GM10248 (cell line): ENCODE data around the gene MXRA5.

Source experiments
- CTCF ChIA-PET: fragments of 300-600 bp; sonication (Branson Sonifier 250); formaldehyde crosslinking; extraction: SDS; loops from one replicate; lab custom pipeline; 2021; ENCODE audit warnings: antibody characterized with exemption; lab: Yijun Ruan, JAX
- POLR2A ChIA-PET: fragments of 350-650 bp; sonication (Branson Sonifier 250); formaldehyde crosslinking; extraction: SDS; loops from one replicate; lab custom pipeline; 2020; ENCODE audit warnings: antibody characterized with exemption; lab: Yijun Ruan, JAX
- DNase-seq: peaks from one replicate; pipeline ENCODE4 v3.0.0; 2012; ENCODE audit errors: extremely low spot score
- TF ChIP-seq, protein P1 (sequence below): IDR thresholded peaks from 2 replicates; pipeline ENCODE4 v1.5.1; 2012; ENCODE audit warnings: mild to moderate bottlenecking, low read depth; ENCODE audit errors: extremely low read depth, missing control alignments, control extremely low read depth

The MXRA5 gene

DNA sequence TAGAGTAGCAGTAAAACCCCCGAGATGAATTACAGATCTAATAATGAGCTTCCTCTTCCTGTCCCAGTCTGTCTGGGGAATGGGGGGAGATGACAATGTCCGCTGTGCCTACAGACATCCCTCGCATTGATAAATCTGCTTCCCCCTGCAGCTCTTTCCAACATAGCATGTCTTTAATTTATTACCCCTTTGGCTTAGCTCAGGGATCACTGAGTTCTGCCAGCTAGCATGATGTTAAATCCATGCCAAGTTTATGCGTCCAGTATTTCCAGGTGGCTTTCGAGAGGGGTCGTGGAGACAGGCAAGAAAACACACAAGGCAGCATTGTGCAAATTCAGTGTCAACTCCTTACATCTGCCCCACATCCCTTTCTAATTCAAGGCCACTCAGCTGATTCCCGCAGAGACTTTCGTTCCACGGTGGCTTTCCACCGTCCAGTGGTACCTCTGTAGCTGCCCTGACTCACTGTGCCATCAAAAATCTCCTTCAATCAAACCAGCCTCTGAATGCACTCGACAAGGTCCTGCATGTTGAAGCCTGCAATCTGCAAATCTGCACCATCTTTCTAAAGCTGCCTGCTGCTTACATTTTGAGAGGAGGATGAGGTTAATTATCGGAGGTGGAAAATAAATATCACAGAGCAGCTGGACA lies 75.1 kb downstream of the MXRA5 start:
- TF ChIP-seq, protein P1, sequence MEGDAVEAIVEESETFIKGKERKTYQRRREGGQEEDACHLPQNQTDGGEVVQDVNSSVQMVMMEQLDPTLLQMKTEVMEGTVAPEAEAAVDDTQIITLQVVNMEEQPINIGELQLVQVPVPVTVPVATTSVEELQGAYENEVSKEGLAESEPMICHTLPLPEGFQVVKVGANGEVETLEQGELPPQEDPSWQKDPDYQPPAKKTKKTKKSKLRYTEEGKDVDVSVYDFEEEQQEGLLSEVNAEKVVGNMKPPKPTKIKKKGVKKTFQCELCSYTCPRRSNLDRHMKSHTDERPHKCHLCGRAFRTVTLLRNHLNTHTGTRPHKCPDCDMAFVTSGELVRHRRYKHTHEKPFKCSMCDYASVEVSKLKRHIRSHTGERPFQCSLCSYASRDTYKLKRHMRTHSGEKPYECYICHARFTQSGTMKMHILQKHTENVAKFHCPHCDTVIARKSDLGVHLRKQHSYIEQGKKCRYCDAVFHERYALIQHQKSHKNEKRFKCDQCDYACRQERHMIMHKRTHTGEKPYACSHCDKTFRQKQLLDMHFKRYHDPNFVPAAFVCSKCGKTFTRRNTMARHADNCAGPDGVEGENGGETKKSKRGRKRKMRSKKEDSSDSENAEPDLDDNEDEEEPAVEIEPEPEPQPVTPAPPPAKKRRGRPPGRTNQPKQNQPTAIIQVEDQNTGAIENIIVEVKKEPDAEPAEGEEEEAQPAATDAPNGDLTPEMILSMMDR: no peak
- POLR2A ChIA-PET: no interaction called here
- no peak for DNase-seq
- CTCF ChIA-PET: no interaction called here

DNA sequence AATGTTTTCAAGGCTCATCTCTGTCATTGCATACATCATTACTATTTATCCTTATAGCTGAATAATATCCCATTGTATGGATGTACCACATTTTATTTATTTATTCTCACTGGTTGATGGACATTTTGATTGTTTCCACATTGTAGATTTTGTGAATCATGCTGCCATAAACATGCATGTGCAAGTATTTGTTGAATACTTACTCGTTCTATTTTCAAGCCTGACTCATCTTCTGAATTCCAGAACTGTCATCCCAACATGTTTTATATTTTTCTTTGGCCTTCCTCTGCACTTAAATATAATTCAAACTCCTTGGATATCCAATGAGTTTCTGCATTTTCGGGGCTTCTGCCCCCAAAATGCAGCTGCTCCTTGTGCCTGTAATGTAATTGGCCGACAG lies 77.6 kb downstream of the MXRA5 start:
- TF ChIP-seq, protein P1: no peak

DNA sequence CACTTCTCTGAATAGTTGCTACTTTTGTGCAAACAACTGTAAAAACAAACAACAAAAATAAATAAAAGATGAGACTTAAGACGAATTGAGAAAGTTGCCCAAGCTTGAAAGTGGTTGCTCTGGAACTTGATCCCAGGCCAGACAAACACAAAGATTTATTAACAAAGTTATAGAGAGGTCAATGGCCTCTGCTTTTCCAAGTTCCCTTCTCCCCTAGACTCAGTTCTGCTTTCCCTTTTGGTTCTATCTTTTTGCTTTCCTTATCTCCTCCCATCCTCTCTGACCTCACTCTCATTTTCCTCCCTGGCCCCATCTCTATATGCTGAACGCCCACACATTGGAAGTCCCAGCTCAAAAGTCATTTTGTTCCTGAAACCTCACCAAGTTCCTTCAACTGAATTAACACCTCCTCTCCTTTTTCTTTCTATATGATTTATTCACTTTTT lies 82.7 kb downstream of the MXRA5 start:
- TF ChIP-seq, protein P1: no peak
- ChIA-PET POLR2A (no interaction called here), CTCF (no interaction called here)
- no peak for DNase-seq

More for the DNA sequence above, 77.6 kb downstream of the MXRA5 start:
- POLR2A ChIA-PET: no interaction called here
- CTCF ChIA-PET: no interaction called here
- no peak for DNase-seq

DNA sequence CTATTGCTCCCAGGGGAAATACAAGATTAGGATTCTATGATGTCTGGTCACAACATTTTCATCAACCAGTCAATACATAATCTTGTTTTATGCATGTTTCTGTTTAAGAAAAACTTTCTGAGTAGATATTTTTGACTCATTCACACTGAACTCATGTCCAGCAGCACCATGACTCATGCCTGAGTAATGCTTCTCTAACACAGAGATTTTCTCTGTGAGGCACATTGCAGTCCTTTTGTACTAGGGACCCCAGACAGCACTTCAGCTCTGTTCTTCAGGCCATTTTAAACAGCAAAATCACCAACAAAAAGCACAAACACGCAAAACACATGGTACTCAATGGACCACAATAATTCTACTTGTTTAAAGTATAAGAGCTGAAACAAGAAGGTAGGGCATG lies 83.6 kb downstream of the MXRA5 start:
- POLR2A ChIA-PET: no interaction called here
- no peak for DNase-seq
- CTCF ChIA-PET: no interaction called here
- TF ChIP-seq, protein P1: no peak
